HG02840 (cell line): ENCODE measurements around the gene KRTAP4-5.
"Not testable (repeated sequence)": the region's sequence is repeated elsewhere in the genome, so short reads cannot be mapped to it uniquely, and the experiment has no call there.

Source experiments
- ATAC-seq: cut with Tn5 transposase; IDR thresholded peaks from one replicate; pipeline ENCODE4 v1.9.1; 2021; ENCODE audit warnings: mild to moderate bottlenecking, moderate library complexity, moderate number of reproducible peaks; ENCODE audit not compliant: unreplicated experiment, low FRiP score

KRTAP4-5 gene

DNA sequence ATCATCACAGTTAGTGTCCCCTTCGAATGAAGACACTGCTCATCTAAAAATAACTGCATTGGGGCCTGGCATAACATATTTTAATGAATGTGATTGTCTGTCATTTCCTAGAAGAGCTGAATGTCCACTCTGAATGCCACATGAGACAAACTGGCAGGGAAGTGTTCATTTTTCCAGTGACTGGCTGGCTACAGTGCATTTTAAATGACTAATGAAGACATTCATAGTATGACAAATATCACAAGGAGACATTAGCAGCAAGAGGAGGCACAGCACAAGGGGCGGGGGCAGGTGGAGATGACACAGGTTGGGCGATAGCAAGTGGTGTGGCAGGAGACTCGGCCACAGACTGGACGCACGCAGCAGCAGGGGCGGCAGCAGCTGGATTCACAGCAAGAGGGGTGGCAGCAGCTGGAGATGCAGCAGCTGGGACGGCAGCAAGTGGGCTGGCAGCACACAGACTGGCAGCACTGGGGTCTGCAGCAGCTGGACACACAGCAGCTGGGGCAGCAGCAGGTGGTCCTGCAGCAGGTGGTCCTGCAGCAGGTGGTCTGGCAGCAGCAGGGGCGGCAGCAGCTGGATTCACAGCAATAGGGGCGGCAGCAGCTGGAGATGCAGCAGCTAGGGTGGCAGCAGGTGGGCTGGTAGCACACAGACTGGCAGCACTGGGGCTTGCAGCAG, 514 bp downstream of the KRTAP4-5 start:
- not testable (repeated sequence) for ATAC-seq

DNA sequence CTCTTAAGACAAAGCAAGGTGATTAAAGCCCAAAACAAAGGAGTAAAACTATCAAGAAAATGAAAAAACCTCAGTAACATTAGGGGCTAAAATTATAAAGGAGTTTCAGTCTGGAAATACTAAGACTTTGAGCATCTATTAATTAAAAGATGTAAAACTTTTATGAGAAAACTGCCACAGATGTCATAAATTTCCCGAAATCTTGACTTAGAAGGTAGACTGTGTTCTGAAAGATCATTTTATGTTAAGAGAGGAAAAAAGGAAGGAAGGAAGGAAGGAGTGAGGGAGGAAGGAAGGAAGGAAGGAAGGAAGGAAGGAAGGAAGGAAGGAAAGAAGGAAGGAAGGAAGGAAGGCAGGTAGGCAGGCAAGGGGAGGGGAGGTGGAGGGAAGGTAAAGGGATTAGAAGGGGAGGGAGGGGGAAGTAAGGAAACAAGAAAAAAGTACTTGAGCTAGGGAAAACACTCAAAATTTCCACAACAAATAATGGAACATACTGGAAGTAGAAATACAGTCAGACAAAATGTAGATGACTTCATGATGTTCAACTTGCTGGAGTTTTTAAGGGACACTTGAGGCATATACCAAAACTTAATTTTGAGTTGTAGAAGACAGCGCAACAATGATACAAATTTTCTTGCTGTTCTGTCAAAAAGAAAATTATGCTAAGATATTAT, 2.0 kb downstream of the KRTAP4-5 start:
- ATAC-seq, result no peak

DNA sequence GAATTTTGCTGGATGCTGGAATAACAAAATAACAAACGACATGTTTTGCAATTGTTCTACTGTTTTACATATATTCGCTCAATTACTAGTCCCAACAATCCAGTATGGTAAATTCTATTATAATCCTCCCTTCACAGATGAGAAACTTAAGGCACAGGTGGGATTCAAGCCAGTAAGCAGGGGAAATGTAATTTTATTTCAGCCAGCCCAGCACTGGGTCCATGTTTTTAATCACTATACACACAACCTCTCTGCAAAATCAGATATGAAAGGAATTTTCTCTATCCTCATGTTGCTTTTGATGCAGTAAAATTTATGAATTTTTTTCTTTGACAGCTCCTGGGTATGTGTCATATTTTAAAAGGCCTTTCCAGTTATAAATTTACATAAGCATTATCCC, 4.4 kb downstream of the KRTAP4-5 start:
- no peak for ATAC-seq

DNA sequence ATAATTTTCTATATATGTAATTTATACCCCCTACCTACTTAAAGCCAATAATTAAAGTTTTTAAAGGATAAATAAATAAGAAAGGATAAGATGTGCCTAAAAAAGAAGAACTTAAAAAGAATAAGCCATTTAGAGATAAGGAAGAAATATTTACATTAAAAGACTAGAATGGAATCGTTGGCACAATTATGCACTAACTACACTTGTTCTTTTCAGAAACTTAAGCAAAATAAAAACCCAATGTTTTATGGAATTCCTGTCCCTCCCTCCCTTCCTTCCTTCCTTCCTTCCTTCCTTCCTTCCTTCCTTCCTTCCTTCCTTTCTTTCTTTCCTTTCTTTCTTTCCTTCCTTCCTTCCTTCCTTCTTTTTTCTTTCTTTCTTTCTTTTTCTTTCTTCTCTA, 4.8 kb downstream of the KRTAP4-5 start:
- no peak for ATAC-seq

DNA sequence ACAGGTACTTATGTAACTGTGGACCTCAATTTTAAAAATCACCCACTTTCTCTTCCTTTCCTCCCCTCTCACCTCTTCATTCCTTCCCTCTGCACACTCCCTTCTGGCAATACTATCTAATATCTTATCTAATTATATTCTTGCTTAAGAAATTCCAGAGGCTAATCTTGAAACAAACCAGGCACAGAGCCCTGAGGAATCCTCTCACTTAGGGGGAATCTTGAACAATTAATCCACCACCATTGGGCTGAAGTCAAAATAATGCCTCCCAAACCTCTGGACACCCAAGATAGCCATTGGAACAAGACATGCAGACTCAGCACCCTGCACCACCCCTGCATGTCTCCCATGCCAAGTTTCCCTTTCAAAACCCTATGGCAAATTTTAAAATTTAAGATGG, 8.3 kb downstream of the KRTAP4-5 start:
- ATAC-seq, result no peak

DNA sequence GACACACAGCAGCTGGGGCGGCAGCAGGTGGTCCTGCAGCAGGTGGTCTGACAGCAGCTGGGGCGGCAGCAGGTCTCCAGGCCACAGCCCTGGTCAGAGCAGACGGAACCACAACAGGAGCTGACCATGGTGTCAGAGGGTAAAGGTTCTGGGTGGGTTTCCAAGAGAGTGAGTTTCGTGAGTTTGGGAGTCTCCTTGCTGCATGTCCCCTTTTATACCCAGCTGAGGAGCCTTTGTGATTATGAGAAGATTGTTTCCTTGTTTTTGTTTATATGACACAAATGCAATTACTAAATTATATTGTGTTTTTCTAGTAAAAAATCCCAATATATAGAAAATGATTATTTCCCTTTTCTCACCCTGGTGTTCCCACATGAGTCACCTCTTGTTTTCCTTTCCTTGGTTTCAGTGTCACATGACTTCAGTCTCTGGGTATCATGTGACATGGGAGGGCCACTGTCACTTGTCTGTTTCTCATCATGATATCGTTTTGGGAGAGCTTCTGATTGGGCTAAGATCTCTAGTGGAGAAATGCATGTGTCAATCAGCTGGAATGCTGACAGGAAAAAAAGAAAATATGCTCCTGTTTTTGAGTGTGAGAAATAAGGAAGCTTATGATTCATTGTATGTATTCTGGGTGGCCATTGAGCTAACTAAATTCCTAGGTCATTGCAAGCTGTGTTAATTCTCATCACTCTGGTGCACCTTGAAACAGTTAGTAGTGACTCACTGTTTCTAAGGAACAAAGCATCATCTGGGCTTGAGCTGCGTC, 9.1 kb downstream of the KRTAP4-5 start, which contains the start of gene KRTAP4-6:
KRTAP4-6 (minus strand) TSS at position 185 of the 772 bp plus-strand sequence; CDS start at position 128, 57 bp downstream.
- no peak for ATAC-seq

DNA sequence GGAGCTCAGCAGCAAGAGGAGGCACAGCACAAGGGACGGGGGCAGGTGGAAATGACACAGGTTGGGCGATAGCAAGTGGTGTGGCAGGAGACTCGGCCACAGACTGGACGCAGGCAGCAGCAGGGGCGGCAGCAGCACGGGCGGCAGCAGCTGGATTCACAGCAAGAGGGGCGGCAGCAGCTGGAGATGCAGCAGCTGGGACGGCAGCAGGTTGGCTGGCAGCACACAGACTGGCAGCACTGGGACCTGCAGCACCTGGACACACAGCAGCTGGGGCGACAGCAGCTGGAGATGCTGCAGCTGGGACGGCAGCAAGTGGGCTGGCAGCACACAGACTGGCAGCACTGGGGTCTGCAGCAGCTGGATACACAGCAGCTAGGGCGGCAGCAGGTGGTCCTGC, 9.8 kb downstream of the KRTAP4-5 start:
- ATAC-seq, result not testable (repeated sequence)

DNA sequence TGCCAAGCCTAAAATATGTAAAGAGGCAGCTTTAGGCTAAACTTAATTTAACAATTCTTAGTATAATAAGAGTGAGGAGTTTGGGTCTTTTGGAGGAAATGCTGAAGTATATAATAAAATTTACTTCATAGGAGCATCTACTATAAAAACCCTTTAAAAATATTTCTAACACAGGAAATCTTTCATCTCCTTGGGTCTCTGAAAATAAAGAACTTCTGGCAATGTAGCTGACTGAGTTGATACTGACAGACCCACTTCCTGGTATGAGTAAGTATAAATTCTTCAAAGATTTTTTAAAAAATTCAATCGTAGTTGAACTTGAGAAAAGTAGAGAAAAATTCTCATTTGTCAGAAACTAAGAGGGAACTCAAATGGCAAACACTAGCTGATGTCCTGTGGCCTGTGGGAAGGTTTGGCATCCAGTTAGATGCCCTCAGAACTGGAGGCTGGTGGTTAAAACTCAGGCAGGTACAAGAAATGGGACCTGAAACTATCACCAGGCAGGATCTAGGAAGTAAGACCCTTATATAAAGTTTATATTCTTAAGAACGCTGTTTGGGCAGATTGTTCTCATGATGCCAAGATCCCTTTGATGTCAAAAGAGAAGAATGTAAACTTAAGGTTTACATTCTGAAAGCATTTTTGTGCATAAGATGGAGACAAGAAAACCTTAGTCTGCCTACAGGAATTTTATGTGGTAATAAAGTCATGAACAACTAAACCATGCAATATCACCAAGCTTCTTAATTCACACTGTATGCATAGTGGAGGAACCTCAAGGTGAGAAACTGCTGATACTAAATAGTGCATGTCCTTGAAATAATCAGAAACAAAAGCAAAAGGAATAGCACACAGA, 15.5 kb downstream of the KRTAP4-5 start:
- no peak for ATAC-seq

DNA sequence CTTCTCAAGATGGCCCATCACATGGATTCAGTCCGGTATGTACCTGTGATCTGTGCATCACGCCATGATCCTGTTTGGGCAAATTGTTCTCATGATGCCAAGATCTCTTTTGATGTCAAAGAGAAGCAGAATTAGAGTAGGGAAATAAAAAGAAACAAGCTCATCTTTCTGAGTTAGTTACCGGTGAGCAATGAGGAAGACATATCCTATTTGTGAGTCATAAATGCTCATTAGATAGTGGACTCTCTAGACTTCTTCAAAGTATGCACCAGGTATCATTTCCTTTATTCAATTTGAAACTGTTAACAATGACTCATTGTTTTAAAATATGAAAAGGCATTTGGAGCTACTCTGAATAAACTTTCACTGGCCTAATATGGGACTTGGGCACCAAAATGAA, 17.6 kb downstream of the KRTAP4-5 start:
- no peak for ATAC-seq

DNA sequence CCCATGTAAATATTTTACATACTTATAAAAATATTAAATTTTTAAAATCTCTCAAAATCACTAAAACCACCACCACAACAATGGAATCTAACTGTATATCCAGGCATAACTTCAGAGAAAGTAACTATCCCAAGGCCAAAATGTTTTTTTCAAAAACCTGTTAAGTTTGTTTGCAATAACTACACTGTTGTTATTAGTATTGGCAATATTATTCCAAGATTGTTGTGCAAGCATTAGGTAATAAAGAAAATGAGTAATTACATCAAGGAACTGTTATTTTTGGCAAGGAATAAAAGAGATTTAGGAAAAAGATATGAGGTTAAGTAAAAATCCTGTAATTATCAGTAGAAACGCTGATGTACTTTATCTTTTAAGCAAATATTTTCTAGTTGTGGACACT, 22.3 kb downstream of the KRTAP4-5 start:
- ATAC-seq, result no peak

DNA sequence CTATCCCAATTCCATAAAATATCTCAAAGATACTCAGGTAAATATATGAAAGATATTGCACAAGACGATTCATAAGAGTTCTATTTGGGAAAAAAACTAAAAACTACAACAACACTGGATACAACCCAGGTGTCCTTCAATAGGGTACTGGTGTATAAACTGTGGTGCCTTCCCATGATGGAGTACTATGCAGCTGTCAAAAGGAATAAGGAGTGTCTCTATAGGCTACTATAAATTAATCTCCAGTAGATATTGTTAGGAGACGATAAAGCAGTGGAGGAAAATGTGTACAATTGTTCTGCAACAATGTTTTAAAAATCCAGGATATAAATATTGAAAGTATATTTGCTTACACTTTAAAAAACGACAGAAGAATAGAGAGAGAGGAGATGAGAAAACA, 23.2 kb downstream of the KRTAP4-5 start:
- no peak for ATAC-seq

DNA sequence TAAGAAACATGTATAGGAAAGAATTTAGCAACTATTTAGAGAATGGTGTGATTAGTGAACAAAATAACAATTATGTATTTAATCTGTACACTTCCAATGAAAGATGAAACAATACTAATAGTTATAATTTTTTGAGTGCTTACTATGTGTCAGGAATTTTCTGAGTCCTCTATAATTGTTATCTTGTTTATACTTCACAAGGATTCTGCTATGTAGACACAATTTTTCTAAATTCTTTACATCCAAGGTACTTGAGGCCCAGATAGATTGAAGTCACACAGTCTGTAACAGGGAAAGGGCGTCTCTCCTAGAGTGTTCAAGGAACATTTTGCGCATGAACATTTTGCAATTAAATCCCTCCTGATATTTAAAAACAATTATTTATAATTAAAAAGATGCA, 24.6 kb downstream of the KRTAP4-5 start:
- ATAC-seq, result no peak

DNA sequence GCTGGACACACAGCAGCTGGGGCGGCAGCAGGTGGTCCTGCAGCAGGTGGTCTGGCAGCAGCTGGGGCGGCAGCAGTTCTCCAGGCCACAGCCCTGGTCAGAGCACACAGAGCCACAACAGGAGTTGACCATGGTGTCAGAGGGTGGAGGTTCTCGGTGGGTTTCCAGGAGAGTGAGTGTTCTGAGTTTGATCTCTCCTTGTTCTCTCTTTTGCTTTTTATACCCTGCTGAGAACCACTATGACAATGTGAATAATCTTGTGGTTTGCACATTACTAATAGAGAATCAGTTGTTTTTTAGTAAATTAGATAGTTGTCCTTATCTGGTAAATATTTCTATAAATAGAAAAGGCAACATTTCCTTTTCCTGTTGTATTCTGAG, 25.6 kb downstream of the KRTAP4-5 start, which contains the start of gene KRTAP4-12:
KRTAP4-12 (minus strand) TSS at position 192 of the 381 bp plus-strand sequence; CDS start at position 132, 60 bp downstream.
- ATAC-seq, result not testable (repeated sequence)

DNA sequence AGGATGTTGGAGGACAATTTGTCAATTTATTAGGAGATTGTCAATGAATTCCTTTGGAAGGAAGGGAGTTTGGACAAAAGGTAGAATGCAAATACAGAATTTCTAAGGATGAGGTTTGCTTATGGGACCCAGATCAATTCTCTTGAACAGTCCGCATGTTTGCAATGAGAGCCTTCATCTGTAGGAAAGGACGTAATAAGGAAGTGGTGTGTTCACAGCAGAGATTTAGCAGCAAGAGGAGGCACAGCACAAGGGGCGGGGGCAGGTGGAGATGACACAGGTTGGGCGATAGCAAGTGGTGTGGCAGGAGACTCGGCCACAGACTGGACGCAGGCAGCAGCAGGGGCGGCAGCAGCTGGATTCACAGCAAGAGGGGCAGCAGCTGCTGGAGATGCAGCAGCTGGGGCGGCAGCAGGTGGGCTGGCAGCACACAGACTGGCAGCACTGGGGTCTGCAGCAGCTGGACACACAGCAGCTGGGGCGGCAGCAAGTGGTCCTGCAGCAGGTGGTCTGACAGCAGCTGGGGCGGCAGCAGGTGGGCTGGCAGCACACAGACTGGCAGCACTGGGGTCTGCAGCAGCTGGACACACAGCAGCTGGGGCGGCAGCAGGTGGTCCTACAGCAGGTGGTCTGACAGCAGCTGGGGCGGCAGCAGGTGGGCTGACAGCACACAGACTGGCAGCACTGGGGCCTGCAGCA, 26.2 kb downstream of the KRTAP4-5 start:
- ATAC-seq, result not testable (repeated sequence)

DNA sequence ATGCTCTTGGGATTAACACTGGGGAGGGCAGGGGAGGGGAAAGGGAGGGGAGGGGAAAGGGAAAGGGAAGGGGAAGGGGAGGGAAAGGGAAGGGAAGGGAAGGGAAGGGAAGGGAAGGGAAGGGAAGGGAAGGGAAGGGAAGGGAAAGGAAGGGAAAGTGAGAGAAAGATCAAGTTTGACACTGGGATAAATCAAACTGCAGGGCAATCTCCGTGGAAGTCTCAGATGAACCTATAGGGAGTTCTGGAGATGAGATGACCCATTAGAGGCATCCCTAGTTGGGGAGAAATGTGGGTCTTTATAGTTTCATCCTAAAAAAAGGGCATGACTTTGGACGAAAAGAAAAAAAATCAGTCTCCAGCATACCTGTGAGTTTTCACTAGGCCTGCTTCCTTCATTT, 27.9 kb downstream of the KRTAP4-5 start:
- no peak for ATAC-seq

DNA sequence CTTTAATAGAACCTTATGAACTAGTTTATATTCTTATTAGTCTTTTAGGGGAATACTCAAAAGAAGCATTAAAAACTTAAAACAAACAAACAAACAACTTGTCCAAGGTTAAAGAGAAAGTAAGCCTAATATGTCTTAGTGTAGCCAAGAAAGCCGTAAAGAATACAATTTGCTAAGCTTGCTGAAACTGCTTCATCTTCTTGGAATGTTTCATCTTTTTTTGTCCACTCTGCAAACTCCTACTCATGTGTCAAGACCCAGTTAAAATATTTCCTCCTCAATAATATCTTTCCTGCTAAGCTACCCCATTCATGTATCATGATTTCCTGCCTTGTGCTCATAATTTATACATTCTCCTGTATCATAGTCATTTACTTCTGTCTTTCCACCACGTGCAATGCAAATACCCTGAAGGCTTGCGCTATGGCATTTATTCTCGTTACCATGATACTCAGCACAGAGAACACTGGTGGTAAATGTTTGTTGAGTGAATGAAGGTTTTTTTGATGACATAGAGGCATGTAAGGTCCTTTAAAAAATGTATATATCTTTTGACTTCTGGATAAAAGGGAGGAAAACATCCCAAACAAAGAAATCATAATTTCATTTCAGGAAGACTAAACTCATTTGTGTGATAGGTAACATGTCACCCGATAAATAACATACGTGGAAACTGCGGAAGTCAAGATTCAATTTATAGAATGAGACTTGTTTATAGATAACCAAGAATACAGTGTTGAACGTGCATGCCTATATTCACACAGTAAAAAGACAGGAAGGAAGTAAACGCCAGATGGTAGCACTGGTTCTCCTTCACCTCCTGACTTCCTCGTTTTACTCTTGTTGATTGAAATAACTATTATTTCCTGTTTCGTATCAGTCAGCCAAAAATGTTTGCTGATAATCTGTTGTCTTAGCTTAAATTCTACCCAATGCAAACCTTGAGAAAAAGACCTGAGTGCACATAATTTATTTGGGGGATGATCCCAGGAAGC, 29.6 kb downstream of the KRTAP4-5 start:
- ATAC-seq, result not testable (repeated sequence)

DNA sequence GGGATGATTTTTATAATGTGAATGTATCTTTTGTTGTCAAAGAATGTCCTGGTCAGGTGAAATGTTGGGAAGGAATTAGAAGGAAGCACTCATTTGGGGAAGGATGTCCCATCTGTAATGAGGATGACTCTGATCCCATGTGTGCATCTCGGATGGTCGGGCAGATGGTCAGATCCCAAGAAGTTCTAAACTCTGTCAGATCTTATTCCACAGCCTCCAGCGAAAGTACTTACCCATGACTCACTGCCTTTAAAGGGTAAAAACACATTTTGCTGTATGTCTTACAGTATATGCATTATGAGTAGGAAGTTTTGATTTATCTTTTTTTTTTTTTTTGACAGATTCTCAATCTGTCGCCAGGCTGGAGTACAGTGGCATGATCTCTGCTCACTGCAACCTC, 30.9 kb downstream of the KRTAP4-5 start:
- ATAC-seq, result no peak

DNA sequence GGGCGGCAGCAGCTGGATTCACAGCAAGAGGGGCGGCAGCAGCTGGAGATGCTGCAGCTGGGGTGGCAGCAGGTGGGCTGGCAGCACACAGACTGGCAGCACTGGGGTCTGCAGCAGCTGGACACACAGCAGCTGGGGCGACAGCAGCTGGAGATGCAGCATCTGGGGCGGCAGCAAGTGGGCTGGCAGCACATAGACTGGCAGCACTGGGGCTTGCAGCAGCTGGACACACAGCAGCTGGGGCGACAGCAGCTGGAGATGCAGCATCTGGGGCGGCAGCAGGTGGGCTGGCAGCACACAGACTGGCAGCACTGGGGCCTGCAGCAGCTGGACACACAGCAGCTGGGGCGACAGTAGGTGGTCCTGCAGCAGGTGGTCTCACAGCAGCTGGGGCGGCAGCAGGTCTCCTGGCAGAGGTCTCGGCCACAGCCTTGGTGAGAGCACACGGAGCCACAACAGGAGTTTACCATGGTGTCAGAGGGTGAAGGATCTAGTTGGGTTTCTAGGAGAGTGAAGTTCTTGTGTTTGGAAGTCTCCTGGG, 31.7 kb downstream of the KRTAP4-5 start, which contains the start of gene KRTAP4-11:
KRTAP4-11 (minus strand) TSS at position 528 of the 541 bp plus-strand sequence; CDS start at position 470, 58 bp downstream.
- not testable (repeated sequence) for ATAC-seq
